Esophagus muscularis mucosa (tissue), 4 donors: ENCODE data around the gene RYR2.

Source experiments
- EP300 ChIP-seq: sonication (generic); formaldehyde crosslinking; IDR thresholded peaks from one replicate; pipeline ENCODE4 v1.6.1; 2017; ENCODE audit warnings: antibody characterized with exemption
- POLR2A ChIP-seq: fragments of 450-650 bp; IDR thresholded peaks from one replicate; pipeline ENCODE4 v1.6.1; 2017; ENCODE audit warnings: antibody characterized with exemption, moderate library complexity, mild to moderate bottlenecking, low read depth
- POLR2AphosphoS5 ChIP-seq, 2 donors: sonication (generic); formaldehyde crosslinking; IDR thresholded peaks; one replicate each; pipeline ENCODE4 v1.6.1; 2017; ENCODE audit warnings: antibody characterized with exemption in 2 of 2
- TF ChIP-seq, protein P1 (sequence below), 3 experiments: fragments of 200-600 bp in 2 of 3; fragments of 450-650 bp in 1 of 3; sonication (generic) in 2 of 3; IDR thresholded peaks; one replicate each; pipeline ENCODE4 v1.5.1; 2017 to 2019; ENCODE audit warnings: antibody characterized with exemption in 3 of 3, mild to moderate bottlenecking in 2 of 3, moderate library complexity in 1 of 3

DNA sequence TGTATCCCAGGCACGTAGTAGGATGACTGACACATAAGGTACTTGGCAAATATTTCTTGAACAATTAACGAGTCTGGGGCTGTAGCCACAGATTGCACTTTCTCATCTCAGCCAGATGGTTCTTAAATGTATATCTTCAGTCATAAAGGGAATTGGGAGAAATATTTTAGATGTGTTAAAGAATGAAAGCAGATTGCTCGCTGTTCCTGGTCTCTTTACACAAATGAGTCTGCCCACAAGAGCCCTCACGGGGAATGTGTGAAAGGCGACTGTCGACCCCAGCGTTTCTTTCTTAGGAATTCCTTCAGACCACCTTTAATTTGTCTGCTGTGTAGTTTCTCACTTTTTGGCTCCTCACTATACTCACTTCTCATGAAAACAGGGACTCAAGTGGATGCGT is 38.5 kb upstream of the RYR2 start:
- TF ChIP-seq POLR2AphosphoS5 (IDR thresholded peaks at IDR 0.05) (no peak), POLR2A (no peak), EP300 (no peak)
- TF ChIP-seq, protein P1, sequence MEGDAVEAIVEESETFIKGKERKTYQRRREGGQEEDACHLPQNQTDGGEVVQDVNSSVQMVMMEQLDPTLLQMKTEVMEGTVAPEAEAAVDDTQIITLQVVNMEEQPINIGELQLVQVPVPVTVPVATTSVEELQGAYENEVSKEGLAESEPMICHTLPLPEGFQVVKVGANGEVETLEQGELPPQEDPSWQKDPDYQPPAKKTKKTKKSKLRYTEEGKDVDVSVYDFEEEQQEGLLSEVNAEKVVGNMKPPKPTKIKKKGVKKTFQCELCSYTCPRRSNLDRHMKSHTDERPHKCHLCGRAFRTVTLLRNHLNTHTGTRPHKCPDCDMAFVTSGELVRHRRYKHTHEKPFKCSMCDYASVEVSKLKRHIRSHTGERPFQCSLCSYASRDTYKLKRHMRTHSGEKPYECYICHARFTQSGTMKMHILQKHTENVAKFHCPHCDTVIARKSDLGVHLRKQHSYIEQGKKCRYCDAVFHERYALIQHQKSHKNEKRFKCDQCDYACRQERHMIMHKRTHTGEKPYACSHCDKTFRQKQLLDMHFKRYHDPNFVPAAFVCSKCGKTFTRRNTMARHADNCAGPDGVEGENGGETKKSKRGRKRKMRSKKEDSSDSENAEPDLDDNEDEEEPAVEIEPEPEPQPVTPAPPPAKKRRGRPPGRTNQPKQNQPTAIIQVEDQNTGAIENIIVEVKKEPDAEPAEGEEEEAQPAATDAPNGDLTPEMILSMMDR (IDR thresholded peaks at IDR 0.05): no peak
